ENCODE measurements around the gene GNAQ.
A peak's percentile ranks its signal among the peaks of the same experiment; 100 is the strongest.

GNAQ gene

GRCh38 chr9:77899679-77900354 lies 131.8 kb downstream of the GNAQ start:
- Histone ChIP-seq H3K36me3 (ENCODE audit: control insufficient read depth, insufficient read depth, low read length) (no peaks in the 10 kb centered on the region), H3K27ac (ENCODE audit: low read depth, low read length) (no peak overlapping the region), H3K4me3 (ENCODE audit: low read length) (no peak overlapping the region), H3K9ac (ENCODE audit: low read length) (no peak overlapping the region), H3K4me1 (ENCODE audit: control insufficient read depth, insufficient read depth, low read length) (peaks cover 18% of the 10 kb centered on the region), H3K27me3 (ENCODE audit: control insufficient read depth, insufficient read depth, low read length) (no peaks in the 10 kb centered on the region)

GRCh38 chr9:77898864-77899263 lies 132.7 kb downstream of the GNAQ start:
- Histone ChIP-seq H3K4me1 (ENCODE audit: control insufficient read depth, insufficient read depth, low read length) (peaks cover 18% of the 10 kb centered on the region), H3K4me3 (ENCODE audit: low read length) (no peak overlapping the region), H3K27ac (ENCODE audit: low read depth, low read length) (no peak overlapping the region), H3K9ac (ENCODE audit: low read length) (no peak overlapping the region), H3K36me3 (ENCODE audit: control insufficient read depth, insufficient read depth, low read length) (no peaks in the 10 kb centered on the region), H3K27me3 (ENCODE audit: control insufficient read depth, insufficient read depth, low read length) (no peaks in the 10 kb centered on the region)

- H3K4me3 ChIP-seq (ENCODE audit: low read length): no peak overlapping the region
- H3K36me3 ChIP-seq (ENCODE audit: control insufficient read depth, insufficient read depth, low read length): no peaks in the 10 kb centered on the region
- H3K27ac ChIP-seq (ENCODE audit: low read depth, low read length): peak overlapping the region; percentile 45
- no peak overlapping the region for H3K9ac ChIP-seq (ENCODE audit: low read length)
- H3K4me1 ChIP-seq (ENCODE audit: control insufficient read depth, insufficient read depth, low read length): peaks cover 14% of the 10 kb centered on the region
- no peaks in the 10 kb centered on the region for H3K27me3 ChIP-seq (ENCODE audit: control insufficient read depth, insufficient read depth, low read length)
Measured at GRCh38 chr9:77896938-77897667, 134.5 kb downstream of the GNAQ start.

GRCh38 chr9:77896269-77896937 lies 135.2 kb downstream of the GNAQ start:
- H3K27ac ChIP-seq (ENCODE audit: low read depth, low read length): peak overlapping the region; percentile 45

GRCh38 chr9:77893706-77894105 lies 137.9 kb downstream of the GNAQ start:
- Histone ChIP-seq H3K9ac (ENCODE audit: low read length) (no peak overlapping the region), H3K27me3 (ENCODE audit: control insufficient read depth, insufficient read depth, low read length) (no peaks in the 10 kb centered on the region), H3K36me3 (ENCODE audit: control insufficient read depth, insufficient read depth, low read length) (no peaks in the 10 kb centered on the region), H3K4me3 (ENCODE audit: low read length) (no peak overlapping the region), H3K27ac (ENCODE audit: low read depth, low read length) (no peak overlapping the region), H3K4me1 (ENCODE audit: control insufficient read depth, insufficient read depth, low read length) (peaks cover 14% of the 10 kb centered on the region)

More at GRCh38 chr9:77896269-77896937, 135.2 kb downstream of the GNAQ start:
- no peaks in the 10 kb centered on the region for H3K27me3 ChIP-seq (ENCODE audit: control insufficient read depth, insufficient read depth, low read length)
- no peaks in the 10 kb centered on the region for H3K36me3 ChIP-seq (ENCODE audit: control insufficient read depth, insufficient read depth, low read length)
- H3K9ac ChIP-seq (ENCODE audit: low read length): no peak overlapping the region
- no peak overlapping the region for H3K4me3 ChIP-seq (ENCODE audit: low read length)
- peaks cover 14% of the 10 kb centered on the region for H3K4me1 ChIP-seq (ENCODE audit: control insufficient read depth, insufficient read depth, low read length)

GRCh38 chr9:77892955-77893514 lies 138.6 kb downstream of the GNAQ start:
- no peak overlapping the region for H3K27ac ChIP-seq (ENCODE audit: low read depth, low read length)

GRCh38 chr9:77892171-77892570 lies 139.4 kb downstream of the GNAQ start:
- H3K4me1 ChIP-seq (ENCODE audit: control insufficient read depth, insufficient read depth, low read length): peaks cover 8% of the 10 kb centered on the region
- no peak overlapping the region for H3K9ac ChIP-seq (ENCODE audit: low read length)
- H3K27ac ChIP-seq (ENCODE audit: low read depth, low read length): no peak overlapping the region
- no peak overlapping the region for H3K4me3 ChIP-seq (ENCODE audit: low read length)
- H3K36me3 ChIP-seq (ENCODE audit: control insufficient read depth, insufficient read depth, low read length): no peaks in the 10 kb centered on the region
- H3K27me3 ChIP-seq (ENCODE audit: control insufficient read depth, insufficient read depth, low read length): no peaks in the 10 kb centered on the region

More at GRCh38 chr9:77892955-77893514, 138.6 kb downstream of the GNAQ start:
- H3K9ac ChIP-seq (ENCODE audit: low read length): no peak overlapping the region
- H3K36me3 ChIP-seq (ENCODE audit: control insufficient read depth, insufficient read depth, low read length): no peaks in the 10 kb centered on the region
- H3K27me3 ChIP-seq (ENCODE audit: control insufficient read depth, insufficient read depth, low read length): no peaks in the 10 kb centered on the region
- H3K4me3 ChIP-seq (ENCODE audit: low read length): no peak overlapping the region
- H3K4me1 ChIP-seq (ENCODE audit: control insufficient read depth, insufficient read depth, low read length): peaks cover 12% of the 10 kb centered on the region

- no peaks in the 10 kb centered on the region for H3K27me3 ChIP-seq (ENCODE audit: control insufficient read depth, insufficient read depth, low read length)
- H3K27ac ChIP-seq (ENCODE audit: low read depth, low read length): no peak overlapping the region
- no peaks in the 10 kb centered on the region for H3K36me3 ChIP-seq (ENCODE audit: control insufficient read depth, insufficient read depth, low read length)
- H3K4me3 ChIP-seq (ENCODE audit: low read length): no peak overlapping the region
- no peak overlapping the region for H3K9ac ChIP-seq (ENCODE audit: low read length)
- peaks cover 1% of the 10 kb centered on the region for H3K4me1 ChIP-seq (ENCODE audit: control insufficient read depth, insufficient read depth, low read length)
Measured at GRCh38 chr9:77891128-77891800, 140.3 kb downstream of the GNAQ start.

GRCh38 chr9:77887662-77888061 lies 143.9 kb downstream of the GNAQ start:
- H3K4me3 ChIP-seq (ENCODE audit: low read length): no peak overlapping the region
- peaks cover 18% of the 10 kb centered on the region for H3K4me1 ChIP-seq (ENCODE audit: control insufficient read depth, insufficient read depth, low read length)
- H3K36me3 ChIP-seq (ENCODE audit: control insufficient read depth, insufficient read depth, low read length): no peaks in the 10 kb centered on the region
- no peak overlapping the region for H3K27ac ChIP-seq (ENCODE audit: low read depth, low read length)
- H3K27me3 ChIP-seq (ENCODE audit: control insufficient read depth, insufficient read depth, low read length): no peaks in the 10 kb centered on the region
- no peak overlapping the region for H3K9ac ChIP-seq (ENCODE audit: low read length)

GRCh38 chr9:77885104-77885672 lies 146.4 kb downstream of the GNAQ start:
- H3K36me3 ChIP-seq (ENCODE audit: control insufficient read depth, insufficient read depth, low read length): no peaks in the 10 kb centered on the region
- H3K27me3 ChIP-seq (ENCODE audit: control insufficient read depth, insufficient read depth, low read length): no peaks in the 10 kb centered on the region
- no peak overlapping the region for H3K4me3 ChIP-seq (ENCODE audit: low read length)
- peaks cover 18% of the 10 kb centered on the region for H3K4me1 ChIP-seq (ENCODE audit: control insufficient read depth, insufficient read depth, low read length)
- no peak overlapping the region for H3K27ac ChIP-seq (ENCODE audit: low read depth, low read length)
- no peak overlapping the region for H3K9ac ChIP-seq (ENCODE audit: low read length)

GRCh38 chr9:77883846-77884771 lies 147.5 kb downstream of the GNAQ start:
- H3K9ac ChIP-seq (ENCODE audit: low read length): no peak overlapping the region
- no peak overlapping the region for H3K4me3 ChIP-seq (ENCODE audit: low read length)
- no peaks in the 10 kb centered on the region for H3K27me3 ChIP-seq (ENCODE audit: control insufficient read depth, insufficient read depth, low read length)
- H3K36me3 ChIP-seq (ENCODE audit: control insufficient read depth, insufficient read depth, low read length): no peaks in the 10 kb centered on the region
- peak overlapping the region; percentile 26 for H3K27ac ChIP-seq (ENCODE audit: low read depth, low read length)
- peaks cover 18% of the 10 kb centered on the region for H3K4me1 ChIP-seq (ENCODE audit: control insufficient read depth, insufficient read depth, low read length)
